ENCODE measurements around the gene SPDYE2. TPM values are rescaled to one million over a fixed set of nuclear protein-coding genes. Genes with fewer than 3 reads are reported as not detected.
A peak's percentile ranks its signal among the peaks of the same experiment; 100 is the strongest.
"Not testable (repeated sequence)": the region's sequence is repeated elsewhere in the genome, so short reads cannot be mapped to it uniquely, and the experiment has no call there.

SPDYE2 gene
- total and polyA plus RNA-seq, 4 donors = 0.14 to 0.34 (median 0.23) TPM; not detected in 1

GRCh38 chr7:102514881-102515721 is 35.9 kb upstream of the SPDYE2 start:
- WGBS, 2 donors = 32 to 43% methylated on average over 2 of the region's 15 CpGs
- ATAC-seq (ENCODE audit: insufficient read depth, low FRiP score) = peak; percentile 30

GRCh38 chr7:102515889-102516288 is 35.1 kb upstream of the SPDYE2 start:
- DNase-seq; H3K4me1 ChIP-seq (ENCODE audit: control insufficient read depth in 5 of 5, insufficient read depth in 5 of 5, low read length in 5 of 5); H3K9me3 ChIP-seq (ENCODE audit: control insufficient read depth in 4 of 4, insufficient read depth in 3 of 4, low read length in 3 of 4); H3K36me3 ChIP-seq (ENCODE audit: control insufficient read depth in 4 of 4, insufficient read depth in 4 of 4, low read length in 4 of 4); H3K27me3 ChIP-seq (ENCODE audit: control insufficient read depth in 3 of 3, insufficient read depth in 3 of 3, low read length in 2 of 3); H3K27ac ChIP-seq (ENCODE audit: low read depth in 1 of 2, low read length in 1 of 2); ATAC-seq (ENCODE audit: insufficient read depth, low FRiP score); H3K9ac ChIP-seq (ENCODE audit: insufficient read depth in 1 of 2, low read length in 2 of 2); H3K4me3 ChIP-seq: not testable (repeated sequence)
- WGBS, 2 donors = no CpG with 5 or more reads among the region's 3 CpGs

More at GRCh38 chr7:102514881-102515721, 35.9 kb upstream of the SPDYE2 start:
- H3K9ac ChIP-seq (ENCODE audit: insufficient read depth in 1 of 2, low read length in 2 of 2); H3K27ac ChIP-seq (ENCODE audit: low read depth in 1 of 2, low read length in 1 of 2); H3K4me1 ChIP-seq (ENCODE audit: control insufficient read depth in 5 of 5, insufficient read depth in 5 of 5, low read length in 5 of 5); H3K36me3 ChIP-seq (ENCODE audit: control insufficient read depth in 4 of 4, insufficient read depth in 4 of 4, low read length in 4 of 4); H3K4me3 ChIP-seq; H3K9me3 ChIP-seq (ENCODE audit: control insufficient read depth in 4 of 4, insufficient read depth in 3 of 4, low read length in 3 of 4); H3K27me3 ChIP-seq (ENCODE audit: control insufficient read depth in 3 of 3, insufficient read depth in 3 of 3, low read length in 2 of 3); DNase-seq: not testable (repeated sequence)

- H3K27me3 ChIP-seq (ENCODE audit: control insufficient read depth in 3 of 3, insufficient read depth in 3 of 3, low read length in 2 of 3); H3K36me3 ChIP-seq (ENCODE audit: control insufficient read depth in 4 of 4, insufficient read depth in 4 of 4, low read length in 4 of 4); H3K9me3 ChIP-seq (ENCODE audit: control insufficient read depth in 4 of 4, insufficient read depth in 3 of 4, low read length in 3 of 4); H3K9ac ChIP-seq (ENCODE audit: insufficient read depth in 1 of 2, low read length in 2 of 2); H3K27ac ChIP-seq (ENCODE audit: low read depth in 1 of 2, low read length in 1 of 2); DNase-seq; ATAC-seq (ENCODE audit: insufficient read depth, low FRiP score); H3K4me1 ChIP-seq (ENCODE audit: control insufficient read depth in 5 of 5, insufficient read depth in 5 of 5, low read length in 5 of 5); H3K4me3 ChIP-seq: not testable (repeated sequence)
- WGBS, 2 donors = no CpG with 5 or more reads among the region's 10 CpGs
Observed at GRCh38 chr7:102516951-102517350, 34.1 kb upstream of the SPDYE2 start.

- 0% methylated on average over 27 of the region's 61 CpGs; no CpG with 5 or more reads in 1 of the 2 donors for WGBS, 2 donors
- not testable (repeated sequence) for H3K4me1 ChIP-seq (ENCODE audit: control insufficient read depth in 5 of 5, insufficient read depth in 5 of 5, low read length in 5 of 5); H3K36me3 ChIP-seq (ENCODE audit: control insufficient read depth in 4 of 4, insufficient read depth in 4 of 4, low read length in 4 of 4); H3K27ac ChIP-seq (ENCODE audit: low read depth in 1 of 2, low read length in 1 of 2); H3K9me3 ChIP-seq (ENCODE audit: control insufficient read depth in 4 of 4, insufficient read depth in 3 of 4, low read length in 3 of 4); H3K9ac ChIP-seq (ENCODE audit: insufficient read depth in 1 of 2, low read length in 2 of 2); H3K4me3 ChIP-seq; H3K27me3 ChIP-seq (ENCODE audit: control insufficient read depth in 3 of 3, insufficient read depth in 3 of 3, low read length in 2 of 3)
- DNase-seq = peak in 1 of 3 donors; percentile 7
- ATAC-seq (ENCODE audit: insufficient read depth, low FRiP score) = peak; percentile 94
Observed at GRCh38 chr7:102517550-102518147, 33.4 kb upstream of the SPDYE2 start, which contains the start of gene RASA4B. Gene RASA4B (minus strand): TSS chr7:102517777. CDS start chr7:102517710, 67 bp downstream.

- not testable (repeated sequence) for ATAC-seq (ENCODE audit: insufficient read depth, low FRiP score); H3K9ac ChIP-seq (ENCODE audit: insufficient read depth in 1 of 2, low read length in 2 of 2); H3K27ac ChIP-seq (ENCODE audit: low read depth in 1 of 2, low read length in 1 of 2); H3K9me3 ChIP-seq (ENCODE audit: control insufficient read depth in 4 of 4, insufficient read depth in 3 of 4, low read length in 3 of 4); DNase-seq; H3K36me3 ChIP-seq (ENCODE audit: control insufficient read depth in 4 of 4, insufficient read depth in 4 of 4, low read length in 4 of 4); H3K27me3 ChIP-seq (ENCODE audit: control insufficient read depth in 3 of 3, insufficient read depth in 3 of 3, low read length in 2 of 3); H3K4me1 ChIP-seq (ENCODE audit: control insufficient read depth in 5 of 5, insufficient read depth in 5 of 5, low read length in 5 of 5); H3K4me3 ChIP-seq
- 74 to 98% methylated on average over 4 of the region's 5 CpGs for WGBS, 2 donors
Observed at GRCh38 chr7:102520797-102521196, 30.2 kb upstream of the SPDYE2 start.

- ATAC-seq (ENCODE audit: insufficient read depth, low FRiP score); H3K27ac ChIP-seq (ENCODE audit: low read depth in 1 of 2, low read length in 1 of 2); DNase-seq; H3K9me3 ChIP-seq (ENCODE audit: control insufficient read depth in 4 of 4, insufficient read depth in 3 of 4, low read length in 3 of 4); H3K4me3 ChIP-seq; H3K9ac ChIP-seq (ENCODE audit: insufficient read depth in 1 of 2, low read length in 2 of 2); H3K4me1 ChIP-seq (ENCODE audit: control insufficient read depth in 5 of 5, insufficient read depth in 5 of 5, low read length in 5 of 5); H3K36me3 ChIP-seq (ENCODE audit: control insufficient read depth in 4 of 4, insufficient read depth in 4 of 4, low read length in 4 of 4); H3K27me3 ChIP-seq (ENCODE audit: control insufficient read depth in 3 of 3, insufficient read depth in 3 of 3, low read length in 2 of 3): not testable (repeated sequence)
- WGBS, 2 donors = 60 to 66% methylated on average over 1 of the region's 2 CpGs
Observed at GRCh38 chr7:102524803-102525202, 26.2 kb upstream of the SPDYE2 start.

- H3K36me3 ChIP-seq (ENCODE audit: control insufficient read depth in 4 of 4, insufficient read depth in 4 of 4, low read length in 4 of 4); H3K9ac ChIP-seq (ENCODE audit: insufficient read depth in 1 of 2, low read length in 2 of 2); DNase-seq; H3K4me1 ChIP-seq (ENCODE audit: control insufficient read depth in 5 of 5, insufficient read depth in 5 of 5, low read length in 5 of 5); H3K9me3 ChIP-seq (ENCODE audit: control insufficient read depth in 4 of 4, insufficient read depth in 3 of 4, low read length in 3 of 4); H3K27me3 ChIP-seq (ENCODE audit: control insufficient read depth in 3 of 3, insufficient read depth in 3 of 3, low read length in 2 of 3); H3K4me3 ChIP-seq; H3K27ac ChIP-seq (ENCODE audit: low read depth in 1 of 2, low read length in 1 of 2); ATAC-seq (ENCODE audit: insufficient read depth, low FRiP score): not testable (repeated sequence)
- WGBS, 2 donors = 78 to 79% methylated on average over 1 of the region's 8 CpGs
Observed at GRCh38 chr7:102527182-102527581, 23.8 kb upstream of the SPDYE2 start.
